RWPE2 (cell line): ENCODE results near the gene TMC4.
"Not testable (repeated sequence)": the region's sequence is repeated elsewhere in the genome, so short reads cannot be mapped to it uniquely, and the experiment has no call there.

Source experiments
- ATAC-seq: fragments of 200-7000 bp; cut with Tn5 transposase; 3 replicates; pipeline ENCODE4 v1.9.1; 2021; ENCODE audit warnings: low read depth
- DNase-seq: peaks from one replicate; pipeline ENCODE4 v3.0.0-alpha.2; 2020; ENCODE audit warnings: low spot score
- H3K27ac ChIP-seq: fragments of 450-650 bp; 2 replicates; pipeline ENCODE4 v1.5.1; 2017; ENCODE audit warnings: mild to moderate bottlenecking; ENCODE audit not compliant: poor library complexity, severe bottlenecking
- H3K27me3 ChIP-seq: fragments of 250-450 bp; sonication (Bioruptor Pico); 2 replicates; pipeline ENCODE4 v1.5.1; 2021; ENCODE audit warnings: mild to moderate bottlenecking, moderate library complexity; ENCODE audit not compliant: insufficient read depth, poor library complexity, severe bottlenecking
- H3K36me3 ChIP-seq: fragments of 250-450 bp; sonication (Bioruptor Pico); 2 replicates; pipeline ENCODE4 v1.5.1; 2020; ENCODE audit warnings: low read depth, mild to moderate bottlenecking, moderate library complexity
- H3K4me1 ChIP-seq: fragments of 250-450 bp; sonication (Bioruptor Pico); 2 replicates; pipeline ENCODE4 v1.5.1; 2021; ENCODE audit warnings: mild to moderate bottlenecking, moderate library complexity; ENCODE audit not compliant: insufficient read depth, poor library complexity, severe bottlenecking
- H3K4me3 ChIP-seq: fragments of 250-450 bp; sonication (Bioruptor Pico); 2 replicates; pipeline ENCODE4 v1.5.1; 2021; ENCODE audit warnings: mild to moderate bottlenecking, moderate library complexity; ENCODE audit not compliant: severe bottlenecking
- H3K9me3 ChIP-seq: fragments of 250-450 bp; sonication (Bioruptor Pico); 2 replicates; pipeline ENCODE4 v1.5.1; 2021; ENCODE audit warnings: mild to moderate bottlenecking, moderate library complexity; ENCODE audit not compliant: severe bottlenecking
- TF ChIP-seq, protein P1 (sequence below): fragments of 450-650 bp; IDR thresholded peaks from one replicate; pipeline ENCODE4 v1.5.1; 2017; ENCODE audit warnings: mild to moderate bottlenecking, moderate library complexity; ENCODE audit not compliant: poor library complexity, severe bottlenecking

The TMC4 gene

DNA sequence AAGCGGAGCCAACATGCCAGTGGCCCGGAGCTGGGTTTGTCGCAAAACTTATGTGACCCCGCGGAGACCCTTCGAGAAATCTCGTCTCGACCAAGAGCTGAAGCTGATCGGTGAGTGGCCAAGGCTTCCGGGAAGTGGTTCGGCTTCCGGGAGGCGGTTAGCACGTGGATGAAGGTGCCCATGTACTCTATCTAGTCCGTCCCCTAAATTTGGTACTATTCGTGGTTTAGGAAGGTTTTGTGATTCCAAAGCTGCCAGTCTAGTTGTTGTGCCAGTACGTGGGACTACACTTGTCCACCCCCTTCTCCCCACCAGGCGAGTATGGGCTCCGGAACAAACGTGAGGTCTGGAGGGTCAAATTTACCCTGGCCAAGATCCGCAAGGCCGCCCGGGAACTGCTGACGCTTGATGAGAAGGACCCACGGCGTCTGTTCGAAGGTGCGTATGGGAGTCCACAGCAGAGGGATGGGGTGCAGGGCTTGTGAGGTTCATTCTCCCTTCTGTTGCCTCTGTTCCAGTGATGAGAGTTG is 28.3 kb upstream of the TMC4 start:
- peaks cover 55% of the 10 kb centered on the region for H3K36me3 ChIP-seq
- no peaks in the 10 kb centered on the region for H3K9me3 ChIP-seq
- TF ChIP-seq, protein P1, sequence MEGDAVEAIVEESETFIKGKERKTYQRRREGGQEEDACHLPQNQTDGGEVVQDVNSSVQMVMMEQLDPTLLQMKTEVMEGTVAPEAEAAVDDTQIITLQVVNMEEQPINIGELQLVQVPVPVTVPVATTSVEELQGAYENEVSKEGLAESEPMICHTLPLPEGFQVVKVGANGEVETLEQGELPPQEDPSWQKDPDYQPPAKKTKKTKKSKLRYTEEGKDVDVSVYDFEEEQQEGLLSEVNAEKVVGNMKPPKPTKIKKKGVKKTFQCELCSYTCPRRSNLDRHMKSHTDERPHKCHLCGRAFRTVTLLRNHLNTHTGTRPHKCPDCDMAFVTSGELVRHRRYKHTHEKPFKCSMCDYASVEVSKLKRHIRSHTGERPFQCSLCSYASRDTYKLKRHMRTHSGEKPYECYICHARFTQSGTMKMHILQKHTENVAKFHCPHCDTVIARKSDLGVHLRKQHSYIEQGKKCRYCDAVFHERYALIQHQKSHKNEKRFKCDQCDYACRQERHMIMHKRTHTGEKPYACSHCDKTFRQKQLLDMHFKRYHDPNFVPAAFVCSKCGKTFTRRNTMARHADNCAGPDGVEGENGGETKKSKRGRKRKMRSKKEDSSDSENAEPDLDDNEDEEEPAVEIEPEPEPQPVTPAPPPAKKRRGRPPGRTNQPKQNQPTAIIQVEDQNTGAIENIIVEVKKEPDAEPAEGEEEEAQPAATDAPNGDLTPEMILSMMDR, result no peak
- ATAC-seq, result no peak
- DNase-seq, result no peak
- peak overlapping the region; percentile 91 for H3K4me3 ChIP-seq
- no peaks in the 10 kb centered on the region for H3K27me3 ChIP-seq
- peaks cover 27% of the 10 kb centered on the region for H3K4me1 ChIP-seq
- peak overlapping the region; percentile 74 for H3K27ac ChIP-seq

DNA sequence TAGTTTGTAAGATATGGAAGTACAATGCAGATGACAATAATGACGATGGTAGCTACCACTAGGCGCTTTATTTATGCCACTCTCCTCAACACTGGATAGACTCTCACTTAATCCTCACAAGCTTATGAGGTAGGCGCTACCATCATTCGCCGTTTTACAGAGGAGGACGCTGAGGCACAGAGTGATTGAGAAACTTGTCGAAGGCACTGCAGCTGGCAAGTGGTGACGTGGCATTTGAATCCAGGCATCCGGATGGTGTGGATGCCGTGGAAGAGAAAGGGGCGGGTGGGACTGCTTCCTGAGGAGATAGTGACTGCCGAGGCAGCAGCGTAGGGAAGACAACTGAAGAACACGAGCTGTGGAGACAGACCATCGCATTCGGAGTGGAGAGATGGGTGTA is 26.4 kb upstream of the TMC4 start:
- TF ChIP-seq, protein P1, result no peak
- H3K4me1 ChIP-seq, result peaks cover 21% of the 10 kb centered on the region
- no peak overlapping the region for H3K4me3 ChIP-seq
- DNase-seq (no peak), ATAC-seq (no peak)
- no peaks in the 10 kb centered on the region for H3K9me3 ChIP-seq
- H3K36me3 ChIP-seq, result peaks cover 42% of the 10 kb centered on the region
- no peak overlapping the region for H3K27ac ChIP-seq
- H3K27me3 ChIP-seq, result no peaks in the 10 kb centered on the region

DNA sequence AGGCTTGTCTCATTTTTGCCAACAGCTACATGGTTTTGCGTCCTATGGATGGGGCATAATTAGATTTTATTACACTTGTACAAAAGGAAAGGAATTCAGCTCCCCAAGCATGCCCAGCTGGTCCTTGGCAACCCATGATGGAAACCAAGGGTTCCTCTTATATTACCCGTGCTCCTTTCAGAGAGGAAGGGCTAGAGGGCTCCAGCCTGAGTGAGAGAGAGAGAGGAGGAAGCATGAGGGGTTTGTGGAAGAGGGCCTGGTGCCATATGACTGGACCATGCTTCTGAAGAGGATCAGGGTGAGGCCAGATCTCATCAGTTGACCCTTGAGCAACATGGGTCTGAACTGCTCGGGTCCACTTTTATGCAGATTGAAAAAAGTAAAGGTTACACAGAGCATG is 24.2 kb upstream of the TMC4 start:
- TF ChIP-seq, protein P1, result no peak
- H3K27ac ChIP-seq, result no peak overlapping the region
- DNase-seq (no peak), ATAC-seq (no peak)
- H3K27me3 ChIP-seq, result no peaks in the 10 kb centered on the region
- H3K36me3 ChIP-seq, result peaks cover 32% of the 10 kb centered on the region
- peaks cover 3% of the 10 kb centered on the region for H3K4me1 ChIP-seq
- no peaks in the 10 kb centered on the region for H3K9me3 ChIP-seq
- no peak overlapping the region for H3K4me3 ChIP-seq

DNA sequence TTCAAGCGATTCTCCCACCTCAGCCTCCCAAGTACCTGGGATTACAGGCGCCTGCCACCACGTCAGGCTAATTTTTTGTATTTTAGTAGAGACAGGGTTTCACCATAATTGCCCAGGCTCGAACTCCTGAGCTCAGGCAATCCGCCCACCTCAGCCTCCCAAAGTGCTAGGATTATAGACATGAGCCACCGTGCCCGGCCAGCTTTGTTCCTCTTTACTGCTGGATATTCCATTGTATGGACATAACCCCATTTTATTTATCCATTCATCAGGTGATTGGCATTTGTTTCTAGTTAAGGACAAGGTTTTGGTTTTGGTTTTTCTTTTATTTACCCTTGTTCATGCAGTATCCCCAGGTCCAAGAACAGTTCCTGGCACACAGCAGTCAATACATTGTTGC is 23.6 kb upstream of the TMC4 start:
- Histone ChIP-seq H3K36me3 (peaks cover 27% of the 10 kb centered on the region), H3K27me3 (no peaks in the 10 kb centered on the region), H3K9me3 (no peaks in the 10 kb centered on the region), H3K4me3 (no peak overlapping the region), H3K27ac (no peak overlapping the region), H3K4me1 (no peaks in the 10 kb centered on the region)
- TF ChIP-seq, protein P1, result no peak
- no peak for DNase-seq
- ATAC-seq, result no peak

DNA sequence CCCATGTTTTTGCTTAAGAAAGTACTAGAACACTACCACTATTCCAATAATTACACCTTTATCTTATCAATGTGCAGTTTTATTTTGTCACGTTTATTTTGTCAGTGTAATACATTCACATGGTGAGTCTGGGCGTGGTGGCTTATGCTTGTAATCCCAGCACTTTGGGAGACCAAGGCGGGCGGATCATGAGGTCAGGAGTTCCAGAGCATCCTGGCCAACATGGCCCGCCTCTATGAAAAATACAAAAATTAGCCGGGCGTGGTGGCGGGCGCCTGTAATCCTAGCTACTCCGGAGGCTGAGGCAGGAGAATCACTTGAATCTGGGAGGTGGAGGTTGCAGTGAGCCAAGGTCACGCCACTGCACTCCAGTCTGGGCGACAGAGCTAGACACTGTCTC is 21.5 kb upstream of the TMC4 start:
- peaks cover 19% of the 10 kb centered on the region for H3K36me3 ChIP-seq
- H3K9me3 ChIP-seq, H3K27me3 ChIP-seq, DNase-seq, H3K27ac ChIP-seq, H3K4me1 ChIP-seq, H3K4me3 ChIP-seq, ATAC-seq: not testable (repeated sequence)
